ENCODE results near the gene AQP12B.

The AQP12B gene

DNA sequence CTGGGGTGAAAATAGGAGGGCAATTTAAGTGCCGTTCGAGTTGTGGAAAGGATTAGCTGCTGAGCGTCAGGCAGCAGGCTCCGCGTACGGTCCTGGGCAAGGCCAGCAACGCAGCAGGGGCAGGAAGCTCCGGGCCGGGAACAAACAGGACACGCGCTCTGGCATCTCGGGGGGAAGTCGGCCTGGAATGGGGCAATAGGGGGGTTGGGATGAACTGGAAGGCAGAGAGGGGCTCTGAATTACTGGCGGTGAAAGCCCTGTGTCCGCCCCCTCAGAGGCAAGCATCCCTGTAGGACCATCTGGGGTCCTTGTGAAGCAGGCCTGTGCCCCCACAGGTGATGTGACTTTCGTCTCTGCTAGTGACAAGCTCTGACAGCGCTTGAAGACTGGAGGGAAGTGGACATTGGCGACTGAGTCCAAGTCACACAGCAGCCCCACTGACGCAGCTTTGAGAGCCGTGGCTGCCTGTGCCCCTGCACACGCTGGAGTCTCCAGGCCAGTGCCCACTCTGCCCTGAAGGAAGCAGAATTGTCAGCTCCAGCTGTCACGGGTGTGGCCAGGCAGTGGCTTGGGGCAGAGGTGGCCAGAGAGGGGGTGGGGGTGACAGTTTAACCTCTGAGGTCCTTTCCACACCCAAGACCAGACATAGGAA lies 35.1 kb downstream of the AQP12B start:
- no peak for DNase-seq

DNA sequence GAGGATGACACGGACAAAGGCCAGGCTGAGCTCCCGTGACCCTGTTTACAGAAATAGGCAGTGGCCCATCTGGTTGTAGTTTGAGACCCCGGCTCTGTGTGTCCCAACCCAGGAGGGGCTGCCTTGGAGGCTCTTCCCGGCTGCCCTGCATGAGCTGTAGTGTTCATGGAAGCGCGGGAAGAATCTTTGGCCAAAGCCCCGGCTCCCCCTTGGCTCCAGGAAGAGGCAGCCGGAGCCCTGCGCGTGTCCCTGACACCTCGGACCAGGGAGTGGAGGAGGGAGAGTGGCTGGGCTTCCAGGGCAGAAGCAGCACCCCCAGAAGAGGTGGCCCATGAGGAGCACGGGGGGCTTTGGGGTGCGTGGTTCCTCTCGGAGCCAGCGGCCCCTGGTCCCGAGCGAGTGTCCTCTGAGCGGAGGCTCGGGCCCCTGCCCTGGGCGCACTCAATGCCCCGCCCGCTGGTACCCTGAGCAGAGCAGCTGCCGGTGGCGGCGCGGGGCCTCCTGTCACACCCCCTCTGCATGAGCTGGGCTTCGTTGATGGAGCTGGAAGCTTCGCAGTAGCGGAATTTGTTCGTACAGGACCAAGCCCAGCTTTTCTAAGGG lies 35.7 kb downstream of the AQP12B start:
- DNase-seq, result no peak

DNA sequence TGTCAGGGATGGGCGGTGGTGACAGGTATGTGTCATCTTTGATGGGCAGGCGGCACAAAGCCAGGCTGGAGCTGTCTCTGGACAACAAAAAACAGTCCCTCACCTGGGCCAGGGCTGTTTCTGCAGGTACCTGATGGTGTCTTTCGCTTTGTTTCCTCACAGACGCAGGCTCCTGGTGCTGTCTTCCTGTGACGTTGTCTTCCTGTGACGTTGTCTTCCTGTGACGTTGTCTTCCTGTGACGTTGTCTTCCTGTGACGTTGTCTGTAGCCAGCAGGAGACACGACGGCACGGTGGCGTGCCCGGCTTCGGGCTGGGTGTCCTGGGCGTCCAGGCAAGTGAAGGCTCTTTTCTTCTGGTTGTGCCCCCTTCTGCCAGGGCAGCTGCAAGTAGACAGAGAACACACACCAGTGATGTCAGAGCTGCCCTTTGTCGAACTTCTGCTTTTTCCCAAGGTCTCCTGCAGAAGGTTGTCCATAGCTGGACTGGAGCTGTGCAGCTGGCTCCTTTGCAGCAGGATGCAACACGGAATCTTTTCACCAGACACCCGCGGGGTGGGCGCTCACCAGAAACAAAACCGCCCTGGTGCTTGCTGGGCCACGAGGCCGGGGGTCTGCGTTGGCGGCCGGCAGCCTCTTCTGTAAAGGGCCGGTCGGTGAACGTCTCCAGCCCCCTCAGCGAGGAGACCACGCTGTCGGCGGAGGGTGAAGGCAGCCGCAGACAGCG lies 36.3 kb downstream of the AQP12B start:
- no peak for DNase-seq

DNA sequence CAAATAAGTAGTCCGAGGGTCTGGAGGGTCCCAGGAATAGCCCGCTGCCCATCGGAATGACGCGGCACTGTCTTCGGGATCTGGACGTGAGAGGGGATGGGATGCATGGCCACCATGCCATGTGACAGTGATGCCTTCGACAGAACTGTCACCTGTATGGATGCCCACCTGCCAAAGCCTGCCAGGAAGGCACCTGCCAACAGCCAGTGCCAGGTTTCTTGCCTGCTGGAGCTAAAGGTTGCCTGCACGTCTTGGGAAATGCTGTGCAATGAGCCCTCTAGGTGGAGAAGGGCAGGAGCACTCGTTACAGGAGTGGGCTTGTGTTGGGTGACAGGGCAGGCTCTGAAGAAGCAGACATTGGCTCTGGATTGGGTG lies 36.9 kb downstream of the AQP12B start:
- no peak for DNase-seq

DNA sequence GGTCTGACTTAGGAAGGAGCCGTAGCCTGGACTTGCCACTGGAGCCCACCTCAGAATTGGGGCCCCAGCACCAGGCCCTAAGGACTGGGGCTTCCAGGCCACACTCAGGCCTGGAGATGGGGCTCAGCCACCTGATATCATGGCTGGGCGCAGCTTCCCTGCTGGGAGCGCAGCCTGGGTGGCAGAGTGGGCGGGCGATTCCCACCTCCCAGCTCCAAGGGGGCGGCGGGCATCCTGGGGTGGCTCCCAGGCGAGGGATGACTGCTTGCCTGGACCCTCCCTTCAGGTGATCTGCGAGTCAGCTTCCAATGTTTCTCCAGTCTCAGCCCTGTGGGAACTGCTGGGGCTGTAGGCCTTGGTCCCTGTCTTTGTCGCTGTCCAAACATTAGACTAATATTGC lies 37.3 kb downstream of the AQP12B start:
- DNase-seq, result no peak

DNA sequence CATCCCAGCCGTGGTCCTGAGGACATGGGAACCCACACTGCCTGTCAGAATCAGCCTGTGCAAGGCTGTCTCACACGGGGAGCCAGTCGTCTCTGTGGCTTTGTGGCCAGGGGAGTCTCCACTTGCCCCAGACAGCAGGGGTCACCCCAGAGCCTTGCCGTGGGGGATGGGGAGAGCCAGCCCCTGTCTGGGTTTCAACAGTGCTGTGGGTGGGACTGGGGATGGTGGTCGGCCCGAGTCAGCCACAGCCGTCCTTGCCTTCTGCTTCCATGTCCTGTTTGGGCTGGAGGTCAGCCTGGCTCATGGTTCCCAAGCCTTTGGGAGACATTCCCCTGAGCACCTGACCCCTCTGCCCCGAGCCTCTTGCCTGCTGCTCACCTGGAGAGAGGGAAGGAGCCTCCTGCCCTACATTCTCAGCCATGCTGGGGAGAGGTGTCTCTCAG lies 37.8 kb downstream of the AQP12B start:
- DNase-seq, result no peak

DNA sequence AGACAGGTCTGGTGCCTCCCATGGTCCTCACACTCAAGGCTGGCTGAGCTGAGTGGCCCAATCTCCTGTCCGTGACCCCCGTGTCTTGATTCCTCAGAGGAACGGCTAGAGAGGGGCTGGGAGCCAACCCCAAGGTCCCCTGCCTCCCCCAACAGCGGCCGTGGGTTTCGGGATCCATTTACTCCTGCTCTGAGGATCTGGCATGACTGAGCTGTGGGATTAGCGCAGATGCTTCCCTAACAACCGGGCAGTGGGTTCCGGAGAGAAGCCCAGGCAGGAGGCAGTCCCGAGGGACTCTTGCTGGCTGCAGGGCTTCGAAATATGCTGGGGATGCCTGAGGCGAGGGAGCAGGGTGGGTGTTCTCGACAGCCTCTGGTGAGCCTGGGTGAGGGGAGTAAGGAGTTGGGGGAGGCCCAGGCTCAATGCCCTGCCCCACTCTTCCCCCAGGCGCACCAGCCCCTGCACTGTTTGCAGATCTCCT lies 38.5 kb downstream of the AQP12B start:
- DNase-seq, result no peak

DNA sequence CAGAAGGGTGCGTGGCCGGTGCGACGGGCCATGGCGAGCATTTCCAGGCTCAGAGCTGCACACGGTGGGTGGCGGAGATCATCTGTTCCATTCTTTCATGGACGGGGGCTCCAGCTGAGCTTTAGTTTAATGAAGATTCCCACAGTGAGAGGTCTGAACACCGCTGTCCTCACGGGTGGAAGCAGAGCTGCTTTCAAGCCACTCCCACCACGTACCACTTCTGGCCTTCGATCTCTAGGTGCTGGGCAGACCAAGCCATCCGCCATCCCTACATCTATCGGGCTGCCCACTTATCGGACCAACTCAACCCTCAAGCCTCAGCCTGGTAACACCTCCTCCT lies 38.9 kb downstream of the AQP12B start:
- DNase-seq, result no peak

DNA sequence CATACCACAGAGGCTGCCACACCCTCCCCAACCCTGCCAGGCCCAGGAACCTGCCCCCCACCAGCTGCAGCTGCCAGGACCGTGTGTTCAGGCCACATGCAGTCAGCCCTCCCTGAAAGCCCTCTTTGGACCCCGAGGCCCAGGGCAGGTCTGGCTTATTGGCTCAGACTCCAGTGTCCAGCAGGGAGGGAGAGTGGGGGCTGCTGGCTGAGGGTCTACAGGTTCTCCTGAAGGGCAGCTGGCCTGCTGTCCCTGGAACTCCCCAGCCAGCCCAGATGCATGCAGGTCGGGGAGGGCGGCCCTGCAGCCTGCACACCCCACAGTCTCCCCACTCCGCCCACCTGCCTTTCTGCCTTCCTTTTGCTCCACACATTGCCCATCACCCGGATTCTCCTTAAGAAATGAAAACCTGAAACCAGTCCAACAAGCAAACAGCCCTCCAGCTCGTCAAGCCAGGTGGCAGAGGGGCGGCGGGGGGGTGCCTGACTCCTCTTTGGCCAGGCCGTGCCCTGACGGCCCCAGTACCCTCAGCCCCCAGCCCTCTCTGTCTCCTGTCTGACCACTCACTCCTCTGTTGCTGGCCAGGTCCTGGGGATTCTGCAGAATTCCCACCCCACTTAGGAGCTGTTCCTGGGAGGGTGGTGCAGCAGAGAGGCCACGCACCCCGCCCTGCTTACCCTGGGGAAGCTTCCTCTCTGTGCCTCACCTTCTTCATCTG lies 39.4 kb downstream of the AQP12B start:
- no peak for DNase-seq

DNA sequence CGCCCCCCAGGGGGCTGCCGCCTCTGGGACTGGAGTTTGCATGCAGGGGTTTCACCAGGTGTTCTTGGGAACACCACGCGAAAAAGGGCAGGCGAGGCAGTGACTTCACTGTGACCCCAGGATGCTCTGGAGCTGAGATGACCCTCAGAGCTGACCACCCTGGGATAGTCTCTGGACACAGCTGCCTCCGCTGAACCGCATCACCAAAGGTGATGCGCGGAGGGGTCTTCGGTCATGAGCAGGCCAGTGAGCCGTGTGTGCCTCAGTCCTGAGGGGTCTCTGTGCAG lies 39.9 kb downstream of the AQP12B start:
- DNase-seq, result no peak

DNA sequence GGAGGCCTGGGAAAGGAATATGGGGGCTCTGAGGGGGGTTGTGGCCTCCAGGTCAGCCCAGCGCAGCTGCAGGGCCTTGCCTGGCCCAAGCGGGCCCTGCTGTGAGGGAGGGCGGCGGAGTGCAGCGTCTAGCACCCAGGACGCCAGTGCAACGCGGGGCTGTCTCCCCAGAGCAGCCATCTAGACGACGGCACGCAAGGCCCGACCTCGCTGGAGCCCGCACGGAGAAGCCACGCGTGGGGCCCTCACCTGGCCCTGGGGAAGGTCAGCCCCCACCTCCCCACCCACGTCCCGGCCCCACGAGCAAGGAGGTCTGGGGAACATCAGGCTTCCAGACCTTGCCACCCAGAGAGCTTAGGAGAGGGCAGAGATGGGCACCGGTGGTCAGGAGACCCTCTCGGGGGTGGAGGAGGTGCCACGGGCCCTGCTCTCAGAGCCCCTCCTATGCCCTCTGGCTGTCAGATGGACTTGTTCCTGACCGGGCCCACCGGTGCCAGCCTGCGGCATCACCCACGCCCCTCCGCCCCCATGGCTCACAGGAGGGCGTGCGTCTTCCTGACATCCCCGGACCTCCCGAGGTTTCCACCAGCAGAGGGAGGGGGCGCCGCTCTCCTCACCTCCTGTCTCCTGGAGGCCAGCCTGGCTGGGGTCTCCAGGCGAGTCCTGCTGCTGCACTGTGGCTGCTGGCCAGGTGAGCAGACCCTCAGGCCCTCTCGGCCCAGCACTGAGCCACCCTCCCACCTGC lies 40.5 kb downstream of the AQP12B start:
- DNase-seq, result no peak

DNA sequence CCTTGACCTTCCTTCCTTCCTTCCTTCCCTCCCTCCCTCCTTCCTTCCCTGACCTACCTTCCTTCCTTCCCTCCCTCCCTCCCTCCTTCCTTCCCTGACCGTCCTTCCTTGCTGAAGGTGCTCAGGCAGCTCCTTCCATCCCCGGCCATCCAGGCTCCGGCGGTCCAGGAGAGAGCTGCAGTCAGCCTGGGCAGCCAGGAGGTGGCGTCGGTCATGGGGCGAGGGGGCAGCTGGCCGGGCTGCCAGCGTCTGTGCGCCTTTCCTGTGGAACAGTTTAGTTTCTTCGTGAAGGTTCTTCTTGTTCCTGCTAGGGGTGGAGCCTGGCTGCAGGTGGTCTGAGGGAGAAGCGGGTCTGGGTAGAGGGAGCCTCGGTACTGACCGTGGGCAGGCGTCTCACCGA lies 41.7 kb downstream of the AQP12B start:
- no peak for DNase-seq

DNA sequence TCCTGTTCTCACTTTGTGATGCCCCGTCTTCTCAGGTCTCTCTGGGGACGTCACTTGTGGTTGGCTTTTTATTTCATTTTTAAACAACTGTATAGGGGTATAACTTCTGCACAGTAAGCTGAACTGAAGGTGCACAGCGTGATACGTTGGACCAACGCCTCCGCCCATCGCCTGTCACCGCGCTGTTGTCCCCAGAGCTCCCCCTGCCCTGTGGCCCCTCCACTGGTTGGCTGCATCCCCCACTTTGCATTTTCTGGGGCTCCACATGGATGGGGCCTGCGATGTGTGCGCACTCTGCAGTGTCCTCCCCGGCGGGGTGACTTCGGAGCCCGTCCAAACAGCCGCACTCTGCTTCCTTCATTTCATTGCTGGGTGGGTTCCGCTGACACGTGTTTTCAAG lies 43.1 kb downstream of the AQP12B start:
- no peak for DNase-seq

DNA sequence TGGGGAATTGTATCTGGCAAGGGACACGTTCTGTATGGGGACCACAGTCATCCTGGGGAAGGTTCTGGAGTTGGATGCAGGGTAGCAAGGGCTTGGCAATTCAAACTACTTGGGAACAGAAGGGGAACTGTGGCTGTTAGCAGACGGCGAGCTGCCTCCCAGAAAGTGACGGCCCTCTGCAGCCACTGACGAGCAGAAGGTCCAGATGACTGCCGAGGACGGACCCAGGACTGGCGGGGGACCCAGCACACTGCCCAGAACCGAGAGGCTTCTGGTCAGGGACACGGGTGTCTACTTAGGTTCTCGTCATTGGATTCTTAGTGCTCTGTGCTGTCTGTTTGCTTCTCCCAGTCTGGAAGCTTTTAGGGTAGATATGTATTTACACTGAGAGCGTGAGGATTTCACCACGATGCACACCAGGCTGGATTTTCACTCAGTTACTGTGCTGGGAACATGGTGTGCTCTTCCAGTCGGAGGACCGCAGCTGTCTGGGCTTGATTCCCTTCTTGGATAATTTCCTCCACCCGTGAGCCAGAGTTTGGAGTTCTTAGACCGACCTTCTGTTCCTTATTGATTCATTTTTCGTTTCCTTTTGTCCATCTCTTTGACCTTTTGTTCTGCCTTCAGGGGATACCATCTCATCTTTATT lies 44.0 kb downstream of the AQP12B start:
- DNase-seq, result no peak

DNA sequence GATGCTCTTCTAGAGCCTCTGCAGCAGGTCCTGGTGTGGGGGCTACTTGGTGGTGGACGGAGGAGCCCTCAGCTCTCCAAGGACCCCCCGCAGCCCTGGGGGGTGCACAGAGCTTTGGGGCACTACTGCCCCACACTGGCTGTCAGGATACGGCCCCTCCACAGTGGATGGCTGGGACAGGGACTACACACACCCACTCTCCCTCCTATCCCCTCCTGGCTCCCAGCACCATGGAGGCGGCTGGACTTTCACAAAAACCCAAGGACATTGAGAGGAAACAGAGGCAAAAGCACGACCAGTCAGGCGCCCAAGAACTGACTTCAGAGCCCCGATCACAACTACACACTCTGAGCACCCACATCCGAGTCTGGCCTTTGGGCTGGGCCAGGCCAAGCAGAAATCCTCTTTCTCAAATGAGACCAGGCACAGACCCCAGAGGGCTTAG lies 44.8 kb downstream of the AQP12B start:
- no peak for DNase-seq

DNA sequence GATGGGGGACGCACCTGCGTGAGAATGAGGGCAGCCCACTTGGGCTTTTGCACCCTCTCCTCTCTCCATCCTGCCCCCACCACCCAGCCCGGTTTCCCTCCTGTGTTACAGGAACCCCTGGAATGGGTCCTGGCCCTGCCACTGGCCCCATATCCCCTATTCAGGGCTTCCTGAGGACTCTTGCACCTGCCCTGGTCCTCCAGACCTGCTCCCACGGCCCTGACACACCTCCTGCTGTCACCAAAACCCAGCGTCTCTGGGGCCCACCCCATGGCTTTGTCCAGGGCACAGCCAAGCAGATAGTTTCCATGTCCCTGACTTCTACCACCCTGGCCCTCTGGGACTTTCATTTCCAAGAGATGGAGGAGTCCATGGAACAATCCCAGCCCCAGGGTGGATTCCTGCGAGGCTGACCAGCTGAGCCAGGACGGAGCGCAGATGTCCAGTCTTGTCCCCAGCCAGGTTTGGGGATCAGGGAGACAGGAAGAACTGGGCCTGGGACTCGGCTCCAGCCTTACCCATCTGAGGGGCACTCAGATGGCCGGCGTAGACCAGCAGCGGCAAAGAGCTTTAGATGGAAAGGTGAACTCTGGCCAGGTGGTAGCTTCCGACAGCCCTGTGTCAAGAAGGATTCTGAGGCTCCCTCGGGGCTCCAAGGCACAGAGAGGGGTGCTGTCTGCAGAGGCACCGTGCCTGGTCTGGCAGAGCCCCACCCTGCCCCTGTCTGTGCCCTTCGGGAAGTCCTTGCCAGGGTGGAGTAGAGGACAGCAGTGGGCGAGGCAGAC lies 45.4 kb downstream of the AQP12B start:
- no peak for DNase-seq

DNA sequence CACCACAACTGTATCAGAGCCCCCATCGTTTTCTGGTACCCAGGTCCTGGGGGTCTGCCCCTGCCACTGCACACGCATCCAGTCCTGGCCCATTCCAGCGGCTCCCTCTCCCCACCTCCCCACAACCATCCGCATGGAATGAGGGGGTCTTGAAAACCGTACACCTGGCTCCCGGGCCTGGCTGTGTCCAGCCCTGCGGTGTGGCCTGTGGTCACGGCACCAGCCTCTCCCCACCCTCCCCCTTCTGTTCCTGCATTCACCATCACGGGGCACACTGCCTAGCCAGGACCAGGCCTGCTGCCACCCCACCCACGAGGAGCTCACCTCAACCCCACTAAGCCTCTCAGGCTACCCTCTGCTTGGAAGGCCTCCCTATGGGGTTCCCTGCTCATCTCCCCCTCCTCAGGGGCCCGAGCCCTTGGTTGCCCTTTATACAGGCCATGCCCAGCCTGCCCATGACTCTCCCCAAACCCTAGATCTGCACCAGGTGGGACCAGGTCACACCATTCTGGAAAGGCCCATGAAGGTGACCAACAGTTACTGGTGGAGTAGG lies 46.0 kb downstream of the AQP12B start:
- DNase-seq, result no peak

DNA sequence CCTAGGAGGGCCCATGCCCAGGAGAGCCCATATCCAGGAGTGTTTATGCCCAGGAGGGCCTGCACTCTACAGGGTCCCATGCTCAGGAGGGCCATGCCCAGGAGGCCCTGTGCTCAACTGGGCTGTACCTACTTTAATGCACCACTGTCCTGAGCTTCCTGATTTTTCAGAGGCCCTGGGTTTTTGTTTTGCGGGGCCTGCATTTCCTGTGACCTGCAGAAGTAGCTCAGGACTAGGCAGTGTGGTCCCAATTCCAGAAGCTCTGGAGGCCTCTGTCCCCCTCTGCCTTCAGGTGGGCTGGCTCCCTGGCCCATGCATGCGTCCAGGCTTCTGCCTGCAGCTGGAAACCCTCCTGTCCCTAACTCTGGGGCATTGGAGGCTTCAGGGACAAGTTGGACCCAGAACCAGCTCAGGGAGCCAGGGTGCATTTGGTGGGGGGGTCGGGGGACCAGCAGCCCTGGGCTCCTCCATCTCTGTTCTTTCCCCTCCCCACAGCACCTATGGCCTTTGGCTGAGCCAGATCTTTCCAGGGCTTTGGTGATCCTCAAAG lies 46.6 kb downstream of the AQP12B start:
- DNase-seq, result no peak

DNA sequence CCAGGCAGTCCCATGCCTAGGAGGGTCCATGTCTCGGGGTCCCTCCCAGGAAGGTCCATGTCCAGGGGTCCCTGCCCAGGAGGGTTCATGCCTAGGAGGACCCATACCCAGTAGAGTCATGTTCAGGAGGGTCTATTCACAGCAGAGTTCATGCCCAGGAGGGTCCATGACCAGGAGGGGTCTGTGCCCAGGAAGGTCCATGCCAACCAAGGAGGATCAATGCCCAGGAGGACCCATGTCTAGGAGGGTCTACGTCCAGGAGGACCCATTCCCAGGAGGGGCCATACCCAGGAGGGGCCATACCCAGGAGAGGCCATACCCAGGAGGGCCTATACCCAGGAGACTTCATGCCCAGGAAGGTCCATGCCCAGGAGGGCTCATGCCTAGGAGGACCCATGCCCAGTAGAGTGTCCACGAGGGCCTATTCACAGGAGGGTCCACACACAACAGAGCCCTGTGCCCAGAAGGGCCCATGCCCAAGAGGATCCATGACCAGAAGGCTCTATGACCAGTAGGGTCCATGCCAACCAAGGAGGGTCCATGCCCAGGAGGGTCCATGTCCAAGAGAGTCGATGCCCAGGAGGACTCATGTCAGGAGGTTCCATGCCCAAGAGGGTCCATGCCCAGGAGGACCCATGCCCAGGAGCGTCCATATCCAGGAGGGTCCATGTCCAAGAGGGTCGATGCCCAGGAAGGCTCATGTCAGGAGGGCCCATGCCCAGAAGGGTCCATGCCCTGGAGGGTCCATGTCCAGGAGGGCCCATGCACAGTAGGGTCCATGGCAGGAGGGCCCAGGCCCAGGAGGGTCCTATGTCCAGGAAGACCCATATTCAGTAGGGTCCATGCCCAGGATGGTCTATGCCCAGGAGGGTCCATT lies 47.3 kb downstream of the AQP12B start:
- no peak for DNase-seq

DNA sequence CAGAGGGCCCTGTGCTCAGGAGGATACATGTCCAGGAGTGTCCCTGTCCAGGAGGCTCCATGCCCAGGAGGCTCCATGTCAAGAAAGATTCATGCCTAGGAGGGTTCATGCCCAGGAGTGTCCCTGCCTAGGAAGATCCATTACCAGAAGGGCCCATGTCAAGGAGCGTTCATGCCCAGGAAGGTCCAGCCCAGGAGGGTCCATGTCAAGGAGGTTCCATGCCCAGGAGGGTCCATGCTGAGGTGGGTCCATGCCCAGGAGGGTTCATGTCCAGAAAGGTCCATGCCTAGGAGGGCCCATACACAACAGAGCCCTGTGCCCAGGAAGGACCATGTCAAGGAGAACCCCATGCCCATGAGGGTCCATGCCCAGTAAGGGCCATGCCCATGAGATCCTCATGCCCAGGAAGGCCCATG lies 50.4 kb downstream of the AQP12B start:
- DNase-seq, result no peak

Data from DMS79 (cell line).